HEK293 (cell line): Measurements from ENCODE around the gene CACNA1C.

ENCODE experiments used
- ZNF335 ChIP-seq: fragments of 450-650 bp; formaldehyde crosslinking; conservative IDR thresholded peaks from 2 replicates; pipeline ENCODE4 v1.5.1; 2016; ENCODE audit warnings: missing biosample characterization, missing genetic modification characterization
- ZNF560 ChIP-seq: fragments of 450-650 bp; formaldehyde crosslinking; IDR thresholded peaks from 2 replicates; pipeline ENCODE4 v1.5.1; 2017; ENCODE audit warnings: missing biosample characterization, missing genetic modification characterization, borderline replicate concordance
- TF ChIP-seq, protein P1 (sequence below): fragments of 450-650 bp; formaldehyde crosslinking; IDR thresholded peaks from 2 replicates; pipeline ENCODE4 v1.5.1; 2016; ENCODE audit warnings: missing biosample characterization, missing genetic modification characterization

- TF ChIP-seq ZNF560 (tag by site-specific recombination) (no peak), ZNF335 (no peak)
- TF ChIP-seq, protein P1, sequence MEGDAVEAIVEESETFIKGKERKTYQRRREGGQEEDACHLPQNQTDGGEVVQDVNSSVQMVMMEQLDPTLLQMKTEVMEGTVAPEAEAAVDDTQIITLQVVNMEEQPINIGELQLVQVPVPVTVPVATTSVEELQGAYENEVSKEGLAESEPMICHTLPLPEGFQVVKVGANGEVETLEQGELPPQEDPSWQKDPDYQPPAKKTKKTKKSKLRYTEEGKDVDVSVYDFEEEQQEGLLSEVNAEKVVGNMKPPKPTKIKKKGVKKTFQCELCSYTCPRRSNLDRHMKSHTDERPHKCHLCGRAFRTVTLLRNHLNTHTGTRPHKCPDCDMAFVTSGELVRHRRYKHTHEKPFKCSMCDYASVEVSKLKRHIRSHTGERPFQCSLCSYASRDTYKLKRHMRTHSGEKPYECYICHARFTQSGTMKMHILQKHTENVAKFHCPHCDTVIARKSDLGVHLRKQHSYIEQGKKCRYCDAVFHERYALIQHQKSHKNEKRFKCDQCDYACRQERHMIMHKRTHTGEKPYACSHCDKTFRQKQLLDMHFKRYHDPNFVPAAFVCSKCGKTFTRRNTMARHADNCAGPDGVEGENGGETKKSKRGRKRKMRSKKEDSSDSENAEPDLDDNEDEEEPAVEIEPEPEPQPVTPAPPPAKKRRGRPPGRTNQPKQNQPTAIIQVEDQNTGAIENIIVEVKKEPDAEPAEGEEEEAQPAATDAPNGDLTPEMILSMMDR (tag by site-specific recombination), result no peak
Observed at GRCh38 chr12:2011643-2012607, 40.9 kb upstream of the CACNA1C start.
